ENCODE data around the gene HUS1B. TPM values are rescaled to one million over a fixed set of nuclear protein-coding genes. Genes with fewer than 3 reads are reported as not detected.

The HUS1B gene
- total and polyA plus RNA-seq, 2 of the 13 experiments (the other 11 are each of a cell fraction or from before 2014, with no cell fraction given) = 0.18 to 0.40 TPM

DNA sequence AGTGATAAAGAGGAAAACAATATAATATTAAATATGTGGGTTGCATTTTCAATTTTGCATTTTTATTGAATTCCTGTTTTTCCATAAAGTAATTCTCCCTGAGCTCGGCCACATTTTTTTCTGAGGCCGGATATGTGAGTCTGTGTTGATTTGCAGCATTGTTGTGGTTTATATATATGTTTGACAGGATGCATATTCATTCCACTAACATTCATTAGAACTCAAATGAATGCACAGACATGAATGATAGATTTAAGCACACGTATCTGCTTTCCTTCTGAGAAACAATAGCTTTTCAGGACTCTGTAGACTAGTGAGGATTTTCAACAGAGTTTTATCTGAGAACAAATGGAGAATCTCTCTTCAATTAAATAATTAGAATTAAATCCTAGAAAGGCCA is 46.7 kb upstream of the HUS1B start:
- no peaks in the 10 kb centered on the region for H3K9me3 ChIP-seq (ENCODE audit: low read length)
- in situ Hi-C loops (cut with HindIII; ENCODE audit: extremely low pct_ligation_motif_present, low pct_unique_long_range_greater_than_20kb) = no loop called here

More for the DNA sequence above, 46.7 kb upstream of the HUS1B start:
- Histone ChIP-seq H4K20me1 (ENCODE audit: insufficient read depth, low read length) (no peaks in the 10 kb centered on the region), H3K36me3 (replicated peaks in 1 of 2; ENCODE audit: control insufficient read depth in 1 of 2, insufficient read depth in 2 of 2, low read length in 2 of 2) (no peaks in the 10 kb centered on the region), H3K4me1 (ENCODE audit: insufficient read depth, low read length) (no peaks in the 10 kb centered on the region), H3K27me3 (ENCODE audit: control insufficient read depth in 1 of 2, insufficient read depth in 2 of 2, low read length in 2 of 2) (peaks cover 0 to 47% of the 10 kb centered on the region in 2 experiments; a peak in 3 of 5 replicates), H3K79me2 (ENCODE audit: insufficient read depth, low read length) (no peaks in the 10 kb centered on the region), H2AFZ (ENCODE audit: low read length) (no peak overlapping the region), H3K9ac (ENCODE audit: insufficient read depth, low read depth, low read length) (no peak overlapping the region), H3K27ac (ENCODE audit: extremely low read length, insufficient read depth, low read length) (no peak overlapping the region), H3K4me3 (replicated peaks in 1 of 3; ENCODE audit: insufficient read depth in 1 of 3, low read depth in 2 of 3, low read length in 3 of 3) (no peak overlapping the region), H3K4me2 (ENCODE audit: low read depth, low read length) (no peak overlapping the region)
- BruUV-seq (replicated peaks) = no TSS peak
- WGBS (ENCODE audit: low lambda C conversion rate) = 5% methylated on average over 3 of the region's 3 CpGs
- DNase-seq (ENCODE audit: low spot score) (no peak), FAIRE-seq (no peak), ATAC-seq (no peak)
- ChIA-PET POLR2A (no interaction called here), CTCF (ENCODE audit: low intra/inter-chr PET ratio, low total read pairs) (no interaction called here)
- TF ChIP-seq DNMT1 (CRISPR knock-in tag; IDR thresholded peaks at IDR 0.05) (no peak), KDM3A (CRISPR knock-in tag; IDR thresholded peaks at IDR 0.05; ENCODE audit: low read depth) (no peak), ELF4 (CRISPR knock-in tag; IDR thresholded peaks at IDR 0.05; ENCODE audit: borderline replicate concordance) (no peak), ZNF205 (CRISPR knock-in tag; IDR thresholded peaks at IDR 0.05) (no peak), FOXA3 (CRISPR knock-in tag; IDR thresholded peaks at IDR 0.05) (no peak), ZC3H4 (CRISPR knock-in tag; IDR thresholded peaks at IDR 0.05; ENCODE audit: borderline replicate concordance) (no peak), PRPF4 (IDR thresholded peaks at IDR 0.05; ENCODE audit: low read depth, low read length, poor library complexity, severe bottlenecking) (no peak), ZKSCAN1 (IDR thresholded peaks at IDR 0.05; ENCODE audit: low read length) (no peak), ZNF296 (CRISPR knock-in tag; conservative IDR thresholded peaks at IDR 0.05) (no peak), BHLHE40 (IDR thresholded peaks at IDR 0.05; ENCODE audit: low read length) (no peak), LCORL (IDR thresholded peaks at IDR 0.05) (no peak), LCORL (CRISPR knock-in tag; IDR thresholded peaks at IDR 0.05) (no peak), NFYB (CRISPR knock-in tag; IDR thresholded peaks at IDR 0.05) (no peak), ARNTL (CRISPR knock-in tag; IDR thresholded peaks at IDR 0.05) (no peak), NFE2 (CRISPR knock-in tag; IDR thresholded peaks at IDR 0.05) (no peak), ZNF446 (CRISPR knock-in tag; IDR thresholded peaks at IDR 0.05) (no peak), HOXA9 (CRISPR knock-in tag; IDR thresholded peaks at IDR 0.05; ENCODE audit: borderline replicate concordance) (no peak), EP300 (IDR thresholded peaks at IDR 0.05; ENCODE audit: low read depth in 2 of 2, low read length in 2 of 2) (no peak), EP300 (CRISPR knock-in tag; IDR thresholded peaks at IDR 0.05; ENCODE audit: borderline replicate concordance) (no peak)
- TF ChIP-seq, protein P1, sequence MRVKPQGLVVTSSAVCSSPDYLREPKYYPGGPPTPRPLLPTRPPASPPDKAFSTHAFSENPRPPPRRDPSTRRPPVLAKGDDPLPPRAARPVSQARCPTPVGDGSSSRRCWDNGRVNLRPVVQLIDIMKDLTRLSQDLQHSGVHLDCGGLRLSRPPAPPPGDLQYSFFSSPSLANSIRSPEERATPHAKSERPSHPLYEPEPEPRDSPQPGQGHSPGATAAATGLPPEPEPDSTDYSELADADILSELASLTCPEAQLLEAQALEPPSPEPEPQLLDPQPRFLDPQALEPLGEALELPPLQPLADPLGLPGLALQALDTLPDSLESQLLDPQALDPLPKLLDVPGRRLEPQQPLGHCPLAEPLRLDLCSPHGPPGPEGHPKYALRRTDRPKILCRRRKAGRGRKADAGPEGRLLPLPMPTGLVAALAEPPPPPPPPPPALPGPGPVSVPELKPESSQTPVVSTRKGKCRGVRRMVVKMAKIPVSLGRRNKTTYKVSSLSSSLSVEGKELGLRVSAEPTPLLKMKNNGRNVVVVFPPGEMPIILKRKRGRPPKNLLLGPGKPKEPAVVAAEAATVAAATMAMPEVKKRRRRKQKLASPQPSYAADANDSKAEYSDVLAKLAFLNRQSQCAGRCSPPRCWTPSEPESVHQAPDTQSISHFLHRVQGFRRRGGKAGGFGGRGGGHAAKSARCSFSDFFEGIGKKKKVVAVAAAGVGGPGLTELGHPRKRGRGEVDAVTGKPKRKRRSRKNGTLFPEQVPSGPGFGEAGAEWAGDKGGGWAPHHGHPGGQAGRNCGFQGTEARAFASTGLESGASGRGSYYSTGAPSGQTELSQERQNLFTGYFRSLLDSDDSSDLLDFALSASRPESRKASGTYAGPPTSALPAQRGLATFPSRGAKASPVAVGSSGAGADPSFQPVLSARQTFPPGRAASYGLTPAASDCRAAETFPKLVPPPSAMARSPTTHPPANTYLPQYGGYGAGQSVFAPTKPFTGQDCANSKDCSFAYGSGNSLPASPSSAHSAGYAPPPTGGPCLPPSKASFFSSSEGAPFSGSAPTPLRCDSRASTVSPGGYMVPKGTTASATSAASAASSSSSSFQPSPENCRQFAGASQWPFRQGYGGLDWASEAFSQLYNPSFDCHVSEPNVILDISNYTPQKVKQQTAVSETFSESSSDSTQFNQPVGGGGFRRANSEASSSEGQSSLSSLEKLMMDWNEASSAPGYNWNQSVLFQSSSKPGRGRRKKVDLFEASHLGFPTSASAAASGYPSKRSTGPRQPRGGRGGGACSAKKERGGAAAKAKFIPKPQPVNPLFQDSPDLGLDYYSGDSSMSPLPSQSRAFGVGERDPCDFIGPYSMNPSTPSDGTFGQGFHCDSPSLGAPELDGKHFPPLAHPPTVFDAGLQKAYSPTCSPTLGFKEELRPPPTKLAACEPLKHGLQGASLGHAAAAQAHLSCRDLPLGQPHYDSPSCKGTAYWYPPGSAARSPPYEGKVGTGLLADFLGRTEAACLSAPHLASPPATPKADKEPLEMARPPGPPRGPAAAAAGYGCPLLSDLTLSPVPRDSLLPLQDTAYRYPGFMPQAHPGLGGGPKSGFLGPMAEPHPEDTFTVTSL (CRISPR knock-in tag; IDR thresholded peaks at IDR 0.05; ENCODE audit: borderline replicate concordance) = no peak
- intact Hi-C loops (cut with micrococcal nuclease; ENCODE audit: unreplicated experiment) = no loop called here
